T follicular helper cell (primary cell): ENCODE results near the gene KCNIP1.

ENCODE experiments used
- DNase-seq: peaks from one replicate; pipeline ENCODE4 v3.0.0-alpha.2; 2020; ENCODE audit warnings: low read depth
- total RNA-seq, 2 experiments: gene quantifications; one replicate each; lab custom pipeline; 2026; lab: John Stamatoyannopoulos, UW

Gene KCNIP1
- 0 reads per million in 2 experiments for total RNA-seq

- DNase-seq: no peak
Observed at GRCh38 chr5:170503990-170504596, at the start of gene KCNIP1. TSS of gene KCNIP1 (plus strand) at chr5:170504020.

GRCh38 chr5:170463426-170463825 lies 40.4 kb upstream of the KCNIP1 start:
- DNase-seq: no peak

- no peak for DNase-seq
Observed at GRCh38 chr5:170464280-170465127, 39.3 kb upstream of the KCNIP1 start.

DNA sequence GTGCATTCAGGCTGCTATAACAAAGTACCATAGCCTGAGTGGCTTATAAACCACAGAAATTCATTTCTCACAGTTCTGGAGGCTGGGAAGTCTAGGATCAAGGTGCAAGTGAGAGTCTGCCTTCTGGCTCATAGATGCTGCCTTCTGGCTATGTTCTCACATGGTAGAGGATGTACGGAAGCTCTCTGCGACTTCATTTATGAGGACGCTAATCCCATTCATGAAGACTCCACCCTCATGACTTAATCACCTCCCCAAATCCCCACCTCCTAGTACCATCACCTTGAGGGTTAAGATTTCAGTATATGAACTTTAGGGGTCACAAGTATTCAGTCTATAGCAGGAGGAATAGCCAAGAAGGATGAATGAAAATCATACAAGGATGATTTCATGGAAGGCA lies 37.3 kb upstream of the KCNIP1 start:
- DNase-seq: no peak

GRCh38 chr5:170466988-170467707 lies 36.7 kb upstream of the KCNIP1 start:
- no peak for DNase-seq

- DNase-seq: no peak
Observed at GRCh38 chr5:170468633-170469285, 35.1 kb upstream of the KCNIP1 start.

DNA sequence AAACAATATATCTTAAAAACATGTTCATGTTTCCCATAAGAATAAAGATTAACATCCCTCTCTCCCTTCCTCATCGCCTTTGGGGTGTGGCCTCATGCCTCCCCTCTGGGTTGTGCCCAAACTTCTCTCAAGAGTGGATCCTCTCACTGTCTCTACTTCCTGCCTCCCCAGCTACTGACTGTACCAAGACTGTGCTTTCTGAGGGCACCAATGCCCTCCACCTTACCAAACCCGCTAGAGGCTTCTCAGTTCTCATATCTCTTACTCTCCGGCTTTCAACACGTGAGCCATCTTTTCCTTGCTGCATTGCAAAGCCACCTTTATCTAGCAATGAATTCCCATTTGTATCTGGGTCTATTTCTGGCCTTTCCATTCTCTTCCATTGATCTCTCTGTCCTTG lies 34.4 kb upstream of the KCNIP1 start:
- no peak for DNase-seq

DNA sequence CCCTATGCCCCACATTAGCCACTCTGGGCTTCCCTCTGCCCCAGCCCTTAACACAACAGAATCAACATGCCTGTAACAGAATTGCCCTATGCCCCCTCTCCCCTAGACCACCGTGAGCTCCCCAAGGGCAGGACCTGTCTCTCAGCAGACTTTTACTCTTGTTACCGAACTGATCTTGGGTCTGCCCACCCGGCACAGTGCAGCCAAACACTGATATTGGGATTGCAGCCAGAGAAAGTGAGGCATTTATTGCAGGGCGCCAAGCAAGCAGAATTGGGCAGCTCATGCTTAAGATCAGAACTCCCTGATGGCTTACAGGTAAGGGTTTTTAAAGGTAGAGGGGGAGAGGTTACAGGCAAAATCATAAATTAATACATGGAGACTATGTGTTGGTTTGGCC lies 33.5 kb upstream of the KCNIP1 start:
- DNase-seq: no peak

DNA sequence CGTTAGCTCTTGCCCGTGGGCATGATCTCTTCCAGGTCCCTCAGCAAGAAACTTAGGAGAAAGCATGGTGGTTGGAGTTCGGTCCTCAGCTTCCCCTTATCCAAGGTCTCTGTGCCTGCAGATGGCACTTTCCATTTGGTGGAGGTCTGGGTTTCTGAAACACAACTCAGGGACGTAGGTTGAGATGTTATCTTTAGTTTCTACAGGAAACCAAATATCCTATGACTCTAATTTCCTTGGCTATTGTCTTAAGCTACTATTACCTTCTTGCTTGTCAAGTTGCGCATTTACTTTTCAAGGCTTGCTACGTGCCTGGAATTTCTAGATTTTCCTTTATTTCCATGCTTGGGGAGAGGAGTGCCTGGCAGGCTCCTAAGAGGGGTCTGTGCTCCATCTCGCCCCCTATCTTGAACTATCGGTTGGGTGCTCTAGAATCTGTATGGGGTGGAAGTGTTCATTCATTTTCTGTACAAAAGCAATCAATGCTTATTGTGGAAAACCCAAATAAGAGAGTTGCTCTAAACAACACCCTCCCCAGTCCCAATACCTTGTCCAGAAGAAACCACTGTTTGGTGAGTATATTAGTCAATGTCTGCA lies 32.9 kb upstream of the KCNIP1 start:
- DNase-seq: no peak

- no peak for DNase-seq
Observed at GRCh38 chr5:170471551-170472178, 32.2 kb upstream of the KCNIP1 start.

GRCh38 chr5:170473642-170474041 lies 30.2 kb upstream of the KCNIP1 start:
- DNase-seq: no peak

- DNase-seq: no peak
Observed at GRCh38 chr5:170474489-170475274, 29.1 kb upstream of the KCNIP1 start.

- DNase-seq: no peak
Observed at GRCh38 chr5:170475294-170476000, 28.4 kb upstream of the KCNIP1 start.

- DNase-seq: no peak
Observed at GRCh38 chr5:170476704-170477103, 27.1 kb upstream of the KCNIP1 start.

- DNase-seq: no peak
Observed at GRCh38 chr5:170477906-170478305, 25.9 kb upstream of the KCNIP1 start.

- DNase-seq: no peak
Observed at GRCh38 chr5:170478306-170478705, 25.5 kb upstream of the KCNIP1 start.

DNA sequence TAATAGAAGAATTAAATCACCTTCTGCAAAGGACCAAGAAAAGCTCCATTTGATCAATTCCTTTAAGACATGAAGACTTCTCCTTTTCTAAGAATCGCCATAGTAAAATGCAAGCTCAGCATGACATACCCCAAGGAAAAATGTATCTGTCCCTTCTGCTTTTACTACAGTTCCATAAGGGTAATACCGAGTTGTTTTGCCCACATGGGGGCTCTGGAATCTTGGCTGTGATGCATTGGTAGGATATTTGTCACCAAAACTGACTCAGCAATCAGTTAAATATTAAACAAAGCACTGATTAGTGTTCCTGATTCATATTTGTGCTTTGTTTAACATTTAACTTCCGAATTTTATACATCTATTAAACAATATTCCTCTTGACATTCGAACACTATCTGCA lies 24.3 kb upstream of the KCNIP1 start:
- no peak for DNase-seq

GRCh38 chr5:170480260-170480659 lies 23.6 kb upstream of the KCNIP1 start:
- no peak for DNase-seq

DNA sequence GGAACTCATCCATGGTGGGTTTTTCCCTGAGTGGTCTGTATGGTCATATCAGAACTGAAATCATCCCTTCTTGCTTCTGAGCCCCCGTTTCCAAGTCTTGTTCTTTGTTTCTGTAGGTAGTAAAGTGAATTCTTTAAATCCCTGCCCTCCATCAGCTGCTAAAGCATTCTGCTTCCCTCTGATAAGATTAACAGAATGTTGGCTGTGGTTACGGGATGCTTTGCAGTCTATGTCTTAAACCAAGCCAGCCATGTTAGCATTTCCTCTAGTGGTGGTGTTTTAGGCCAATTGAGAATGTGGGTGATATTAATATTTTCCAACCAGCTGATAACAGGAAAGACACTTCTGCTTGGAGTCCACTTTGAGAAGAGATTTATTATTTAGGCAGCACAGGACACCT lies 22.0 kb upstream of the KCNIP1 start:
- no peak for DNase-seq

DNA sequence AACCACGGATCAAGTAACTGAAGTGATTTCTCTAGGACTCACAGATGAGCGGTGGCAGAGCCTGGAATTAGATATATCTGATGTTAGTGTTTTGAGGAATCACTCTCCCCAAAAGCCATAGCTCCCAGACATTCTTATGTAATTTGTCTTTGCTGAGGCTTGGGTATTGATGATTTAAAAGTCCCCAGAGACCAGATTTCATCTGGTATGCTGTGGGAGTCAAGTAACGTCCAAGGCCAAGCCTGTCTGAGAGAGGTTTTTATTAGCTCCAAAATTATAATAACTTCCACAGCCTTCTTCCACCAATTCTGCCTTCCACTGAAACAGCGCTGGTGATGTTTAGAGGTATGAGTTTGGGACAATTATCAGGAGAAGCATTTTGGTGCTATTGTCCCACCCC lies 21.3 kb upstream of the KCNIP1 start:
- DNase-seq: no peak
